Measurements from ENCODE around the gene RDX. TPM values are rescaled to one million over a fixed set of nuclear protein-coding genes. Genes with fewer than 3 reads are reported as not detected.

The RDX gene
- total RNA-seq, 1 donor from 2014 or later = 83.6 TPM

DNA sequence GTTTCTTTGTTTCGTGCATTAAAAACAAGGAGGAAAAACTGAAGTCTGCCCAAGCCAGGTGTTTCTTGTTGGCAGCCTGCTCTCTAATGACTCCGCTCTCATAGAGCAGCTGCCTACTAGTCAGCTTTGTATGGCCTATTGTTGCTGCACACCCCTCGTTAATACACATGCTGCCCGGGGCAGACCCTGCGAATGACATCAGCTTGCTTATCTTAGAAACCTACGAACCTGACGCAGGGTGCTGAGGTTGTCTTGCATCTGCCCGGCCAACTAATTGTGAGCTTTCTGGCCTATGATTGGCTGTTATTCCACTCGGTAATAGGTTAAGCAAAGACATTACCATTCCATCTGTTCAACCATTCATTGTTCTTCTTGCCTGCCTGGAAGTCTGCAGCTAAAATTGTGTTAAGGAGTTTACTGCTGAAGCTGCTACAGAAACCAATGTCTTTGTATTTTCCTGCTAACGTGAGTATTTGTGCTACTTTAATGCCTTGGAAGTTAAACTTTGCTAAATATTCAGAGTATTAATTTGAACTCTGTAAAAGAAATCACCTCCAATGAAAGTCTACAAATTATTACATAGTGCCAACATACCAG, 165.7 kb downstream of the RDX start:
- no peak for DNase-seq (ENCODE audit: low spot score)

DNA sequence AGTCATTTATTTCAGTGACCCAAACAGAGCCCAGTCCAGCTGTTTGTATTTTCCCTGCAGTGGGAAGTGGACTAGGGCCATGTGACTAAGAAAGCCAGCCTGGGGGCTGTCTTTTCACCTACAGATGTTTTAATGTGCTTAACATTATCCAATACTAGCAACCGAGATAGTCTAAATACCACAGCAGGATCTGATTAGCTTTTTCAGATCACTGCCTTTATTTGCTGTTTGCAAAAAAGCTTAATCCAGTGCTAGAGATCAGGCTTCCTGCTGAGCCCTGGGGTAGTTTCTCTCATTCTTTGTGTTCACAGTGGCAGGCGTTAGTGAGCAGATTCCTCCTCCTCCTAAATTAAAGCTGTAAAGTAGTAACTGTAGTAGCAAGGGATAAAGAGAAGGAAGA, 168.3 kb downstream of the RDX start:
- DNase-seq (ENCODE audit: low spot score) = no peak

DNA sequence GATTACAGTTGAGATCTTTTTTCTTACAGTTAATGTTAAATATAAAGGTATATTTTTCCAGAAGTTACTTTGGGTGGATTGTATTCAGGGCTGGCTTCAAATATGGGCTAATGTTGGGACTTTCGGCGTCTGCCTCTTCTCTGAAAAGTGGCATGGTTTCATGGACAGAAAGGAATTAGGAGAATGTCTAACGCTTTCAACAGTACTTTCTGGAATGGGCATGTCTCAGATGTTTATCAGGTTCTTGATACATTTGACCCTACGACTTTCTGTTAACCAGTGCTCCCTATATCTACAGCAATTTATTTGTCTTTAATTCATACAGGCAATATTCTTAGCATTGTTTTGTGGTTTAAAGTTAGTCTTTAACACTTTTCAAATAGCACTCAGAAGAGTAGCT, 169.5 kb downstream of the RDX start:
- no peak for DNase-seq (ENCODE audit: low spot score)

DNA sequence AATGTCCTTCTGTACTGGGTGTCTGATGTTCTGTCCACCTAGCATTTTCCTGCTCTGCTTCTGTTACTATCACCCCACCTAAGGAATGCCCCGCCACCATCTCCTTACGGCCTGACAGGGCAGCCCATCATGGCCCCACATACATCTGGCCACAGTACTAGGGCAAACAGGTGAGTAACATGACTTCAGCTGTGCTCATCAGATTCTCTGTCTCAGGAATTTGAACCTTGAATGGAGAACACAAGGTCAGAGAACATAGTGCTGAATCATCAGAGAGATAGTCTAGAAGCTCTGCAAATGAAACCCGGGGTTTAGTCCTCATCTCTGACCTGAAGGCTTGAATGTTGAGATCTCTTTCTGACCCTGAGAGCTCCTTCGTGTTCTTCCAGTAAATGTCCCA, 170.8 kb downstream of the RDX start:
- DNase-seq (ENCODE audit: low spot score) = no peak

Other genes starting within 250 kb of the RDX start
- 13.9 TPM for gene ZC3H12C, start 203.2 kb downstream of the RDX start, total RNA-seq
- 18.1 TPM for gene FDX1, start 133.3 kb upstream of the RDX start, total RNA-seq